ENCODE results near the gene POLR1B. TPM values are rescaled to one million over a fixed set of nuclear protein-coding genes. Genes with fewer than 3 reads are reported as not detected.

The POLR1B gene
- total and polyA plus RNA-seq, 2 of the 13 experiments (the other 11 are each of a cell fraction or from before 2014, with no cell fraction given), result 18.3 to 46.0 TPM

- TF ChIP-seq XRCC5 (optimal IDR thresholded peaks at IDR 0.05; ENCODE audit: low read length) (peak; percentile 59), ZNF501 (CRISPR knock-in tag; IDR thresholded peaks at IDR 0.05) (peak; percentile 38; the same call in 1 of the 2 replicates), KDM1A (CRISPR knock-in tag; IDR thresholded peaks at IDR 0.05) (no peak), STAG1 (CRISPR knock-in tag; IDR thresholded peaks at IDR 0.05) (peak; percentile 99), ATF7 (IDR thresholded peaks at IDR 0.05) (no peak), ATF7 (CRISPR knock-in tag; IDR thresholded peaks at IDR 0.05) (no peak), ZNF747 (CRISPR knock-in tag; IDR thresholded peaks at IDR 0.05; ENCODE audit: borderline replicate concordance) (no peak), ZNF235 (CRISPR knock-in tag; IDR thresholded peaks at IDR 0.05; ENCODE audit: borderline replicate concordance) (no peak), ZMYM3 (CRISPR knock-in tag; IDR thresholded peaks at IDR 0.05) (peak; percentile 25; the same call in 1 of the 2 replicates), ZNF317 (CRISPR knock-in tag; IDR thresholded peaks at IDR 0.05) (no peak), ISL2 (CRISPR knock-in tag; IDR thresholded peaks at IDR 0.05) (peak; percentile 42; the same call in 1 of the 2 replicates), ZNF776 (CRISPR knock-in tag; IDR thresholded peaks at IDR 0.05) (no peak), ZNF674 (CRISPR knock-in tag; IDR thresholded peaks at IDR 0.05; ENCODE audit: low read depth) (no peak), RFXANK (CRISPR knock-in tag; IDR thresholded peaks at IDR 0.05) (no peak), IRF1 (CRISPR knock-in tag; IDR thresholded peaks at IDR 0.05; ENCODE audit: low read depth) (no peak), ZNF180 (CRISPR knock-in tag; IDR thresholded peaks at IDR 0.05; ENCODE audit: borderline replicate concordance, low read depth) (no peak), SOX13 (IDR thresholded peaks at IDR 0.05) (no peak), SOX13 (CRISPR knock-in tag; conservative IDR thresholded peaks at IDR 0.05 in 1 of 2, IDR thresholded peaks at IDR 0.05 in 1 of 2) (no peak), REPIN1 (CRISPR knock-in tag; IDR thresholded peaks at IDR 0.05; ENCODE audit: borderline replicate concordance, low read depth) (peak; percentile 70; the same call in 1 of the 2 replicates), MED13 (CRISPR knock-in tag; IDR thresholded peaks at IDR 0.05) (no peak), RNF2 (conservative IDR thresholded peaks at IDR 0.05; ENCODE audit: low read depth) (no peak), ZNF615 (CRISPR knock-in tag; IDR thresholded peaks at IDR 0.05; ENCODE audit: borderline replicate concordance) (no peak), YY1 (IDR thresholded peaks at IDR 0.05; ENCODE audit: insufficient read depth, insufficient replicate concordance, low read depth, low read length) (peak; percentile 88), ZNF891 (CRISPR knock-in tag; IDR thresholded peaks at IDR 0.05) (no peak), MEIS2 (CRISPR knock-in tag; IDR thresholded peaks at IDR 0.05) (peak; percentile 51; the same call in 1 of the 2 replicates), SP140L (CRISPR knock-in tag; IDR thresholded peaks at IDR 0.05; ENCODE audit: borderline replicate concordance) (peak; percentile 61; the same call in 1 of the 2 replicates), IKZF5 (CRISPR knock-in tag; IDR thresholded peaks at IDR 0.05) (peak; percentile 67; the same call in 1 of the 2 replicates), ATF5 (CRISPR knock-in tag; IDR thresholded peaks at IDR 0.05; ENCODE audit: low read depth) (no peak), HDAC1 (CRISPR knock-in tag; IDR thresholded peaks at IDR 0.05) (no peak)
These were observed 84.4 kb downstream of the POLR1B start (continued) for GRCh38 chr2:112626604-112627059.

Data from HepG2 (cell line).